CD4-positive, CD25-positive, alpha-beta regulatory T cell (primary cell): ENCODE results near the gene CCN5. TPM values are rescaled to one million over a fixed set of nuclear protein-coding genes. Genes with fewer than 3 reads are reported as not detected.
"Not testable (repeated sequence)": the region's sequence is repeated elsewhere in the genome, so short reads cannot be mapped to it uniquely, and the experiment has no call there.

Source experiments
- ATAC-seq, 2 donors: fragments of 150-1000 bp; cut with Tn5 transposase; one replicate each; pipeline ENCODE4 v1.10.0; 2021; ENCODE audit warnings: low read depth in 2 of 2, moderate number of reproducible peaks in 2 of 2, moderate library complexity in 1 of 2
- DNase-seq, 3 donors: peaks; one replicate each; pipeline versions ENCODE4 v3.0.0 to v3.0.0-alpha.2; 2012 to 2022; ENCODE audit warnings: mixed read lengths in 1 of 3
- H3K27ac ChIP-seq: one replicate; pipeline ENCODE4 v1.7.0; 2013; ENCODE audit warnings: mild to moderate bottlenecking, low read length; ENCODE audit not compliant: insufficient read depth, poor library complexity, severe bottlenecking
- H3K27me3 ChIP-seq: one replicate; pipeline ENCODE4 v1.7.0; 2013; ENCODE audit warnings: low read length; ENCODE audit not compliant: control insufficient read depth, insufficient read depth
- H3K36me3 ChIP-seq: one replicate; pipeline ENCODE4 v1.7.0; 2013; ENCODE audit warnings: mild to moderate bottlenecking, low read length, moderate library complexity; ENCODE audit not compliant: control insufficient read depth, insufficient read depth
- H3K4me1 ChIP-seq: 2 replicates; pipeline ENCODE4 v1.7.0; 2013; ENCODE audit warnings: mild to moderate bottlenecking, low read length; ENCODE audit not compliant: insufficient read depth, control insufficient read depth, poor library complexity, severe bottlenecking
- H3K4me3 ChIP-seq: one replicate; pipeline ENCODE4 v1.7.0; 2013; ENCODE audit warnings: low read depth, mild to moderate bottlenecking, low read length, moderate library complexity
- H3K9me3 ChIP-seq, 2 experiments: 1 replicate in 1 of 2; 2 replicates in 1 of 2; pipeline ENCODE4 v1.7.0; 2013; ENCODE audit warnings: low read length in 2 of 2, mild to moderate bottlenecking in 1 of 2, moderate library complexity in 1 of 2; ENCODE audit not compliant: control insufficient read depth in 2 of 2
- H3K27ac Mint-ChIP-seq, 3 donors: one replicate each; pipeline ENCODE4 v1.8.0; 2020 to 2022; ENCODE audit warnings: mild to moderate bottlenecking in 3 of 3, mixed read lengths in 3 of 3, moderate library complexity in 2 of 3
- H3K27me3 Mint-ChIP-seq: one replicate; pipeline ENCODE4 v1.8.0; 2022; ENCODE audit warnings: mild to moderate bottlenecking, mixed read lengths
- H3K36me3 Mint-ChIP-seq: one replicate; pipeline ENCODE4 v1.8.0; 2020; ENCODE audit warnings: mixed read lengths
- H3K4me1 Mint-ChIP-seq, 4 donors: one replicate each; pipeline ENCODE4 v1.8.0; 2020 to 2022; ENCODE audit warnings: mixed read lengths in 4 of 4, mild to moderate bottlenecking in 1 of 4
- H3K4me3 Mint-ChIP-seq, 4 donors: one replicate each; pipeline ENCODE4 v1.8.0; 2020 to 2022; ENCODE audit warnings: mild to moderate bottlenecking in 4 of 4, mixed read lengths in 4 of 4, moderate library complexity in 3 of 4
- H3K9me3 Mint-ChIP-seq, 7 donors: one replicate each; pipeline ENCODE4 v1.8.0; 2020 to 2022; ENCODE audit warnings: mixed read lengths in 7 of 7, mild to moderate bottlenecking in 3 of 7, moderate library complexity in 2 of 7
- polyA plus RNA-seq, 4 donors: library from polyadenylated mRNA; unstranded; fragments of 300-500 nt; fragmentation: Illumina TruSeq; gene quantifications; one replicate each; pipeline ENCODE4 v1.2.3, GENCODE V29; 2021
- total RNA-seq: library from RNA; stranded (reverse); gene quantifications from one replicate; pipeline ENCODE4 v1.2.3, GENCODE V29; 2022

Gene CCN5
- total and polyA plus RNA-seq, 5 donors from 2014 or later, result not detected

DNA sequence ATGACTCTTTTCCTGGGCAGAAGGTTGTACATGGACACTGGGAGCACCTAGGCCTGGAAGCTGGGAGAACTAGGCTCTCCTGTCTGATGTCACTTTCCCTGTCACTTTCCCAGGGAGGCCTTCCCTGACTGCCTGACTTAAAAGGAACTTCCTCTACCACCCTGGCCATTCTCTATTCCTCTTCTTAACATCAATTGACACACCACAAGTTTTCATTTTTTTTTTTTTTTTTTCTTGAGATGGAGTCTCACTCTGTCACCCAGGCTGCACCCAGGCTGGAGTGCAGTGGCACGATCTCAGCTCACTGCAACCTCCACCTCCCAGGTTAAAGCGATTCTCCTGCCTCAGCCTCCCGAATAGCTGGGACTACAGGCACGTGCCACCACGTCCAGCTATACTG, 18.1 kb upstream of the CCN5 start:
- not testable (repeated sequence) for H3K4me1 Mint-ChIP-seq, H3K4me3 ChIP-seq, DNase-seq, H3K36me3 Mint-ChIP-seq, H3K27ac Mint-ChIP-seq, ATAC-seq, H3K9me3 Mint-ChIP-seq, H3K4me3 Mint-ChIP-seq, H3K27me3 ChIP-seq, H3K27ac ChIP-seq, H3K36me3 ChIP-seq, H3K4me1 ChIP-seq, H3K9me3 ChIP-seq
- H3K27me3 Mint-ChIP-seq, result peaks cover 28% of the 10 kb centered on the region

DNA sequence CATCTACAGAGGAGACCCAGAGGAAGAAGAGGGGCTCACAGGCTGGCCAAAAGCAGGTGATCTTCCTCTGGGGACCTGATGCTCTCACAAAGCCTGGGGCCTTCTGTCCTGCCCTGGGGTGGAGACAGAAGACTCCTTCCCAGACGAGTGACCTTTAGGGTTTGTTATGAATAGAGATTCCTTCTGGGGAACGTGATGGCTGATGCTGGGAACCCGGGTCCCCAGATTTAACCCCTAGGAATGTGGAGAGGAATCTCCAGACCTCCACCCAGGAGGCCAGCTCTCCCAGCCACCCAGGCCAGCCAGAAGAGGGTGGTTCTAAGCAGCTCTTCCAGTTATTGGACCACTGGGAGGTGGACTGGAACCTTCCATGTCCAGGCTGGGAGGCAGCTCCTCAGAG, 16.8 kb upstream of the CCN5 start:
- Mint-ChIP-seq H3K27ac (no peak overlapping the region), H3K36me3 (no peaks in the 10 kb centered on the region), H3K4me3 (no peak overlapping the region), H3K4me1 (no peaks in the 10 kb centered on the region), H3K9me3 (no peaks in the 10 kb centered on the region), H3K27me3 (peaks cover 22% of the 10 kb centered on the region)
- DNase-seq (no peak), ATAC-seq (no peak)
- no peak overlapping the region for H3K4me3 ChIP-seq
- no peaks in the 10 kb centered on the region for H3K9me3 ChIP-seq
- H3K27me3 ChIP-seq, result no peaks in the 10 kb centered on the region
- no peak overlapping the region for H3K27ac ChIP-seq
- no peaks in the 10 kb centered on the region for H3K36me3 ChIP-seq
- H3K4me1 ChIP-seq, result no peaks in the 10 kb centered on the region

DNA sequence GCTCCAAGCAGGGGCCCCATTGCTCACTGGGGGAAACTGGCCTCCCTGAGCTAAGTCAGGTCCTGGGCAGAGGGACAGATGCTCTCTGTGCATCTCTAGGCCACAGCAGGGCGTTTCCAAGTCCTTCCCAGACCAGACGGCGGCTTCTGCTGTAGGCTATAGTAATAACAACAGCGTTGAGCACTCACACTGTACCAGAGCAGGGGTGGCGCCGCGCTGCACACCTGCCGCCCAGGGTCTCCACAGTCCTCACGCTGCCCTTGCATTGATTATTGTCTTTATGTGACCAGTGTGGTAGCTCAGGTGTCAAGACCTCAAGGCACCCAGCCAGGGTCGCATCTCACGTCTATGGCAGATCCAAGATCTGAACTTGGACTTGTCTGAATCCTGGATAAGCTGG, 14.9 kb upstream of the CCN5 start:
- no peak for DNase-seq
- Mint-ChIP-seq H3K4me3 (no peak overlapping the region), H3K27ac (peak overlapping the region in 1 of 3 donors; percentile 25), H3K9me3 (no peaks in the 10 kb centered on the region), H3K27me3 (peaks cover 16% of the 10 kb centered on the region), H3K36me3 (no peaks in the 10 kb centered on the region), H3K4me1 (no peaks in the 10 kb centered on the region)
- ATAC-seq, result no peak
- Histone ChIP-seq H3K4me3 (no peak overlapping the region), H3K9me3 (no peaks in the 10 kb centered on the region), H3K27me3 (no peaks in the 10 kb centered on the region), H3K27ac (no peak overlapping the region), H3K36me3 (no peaks in the 10 kb centered on the region), H3K4me1 (no peaks in the 10 kb centered on the region)

DNA sequence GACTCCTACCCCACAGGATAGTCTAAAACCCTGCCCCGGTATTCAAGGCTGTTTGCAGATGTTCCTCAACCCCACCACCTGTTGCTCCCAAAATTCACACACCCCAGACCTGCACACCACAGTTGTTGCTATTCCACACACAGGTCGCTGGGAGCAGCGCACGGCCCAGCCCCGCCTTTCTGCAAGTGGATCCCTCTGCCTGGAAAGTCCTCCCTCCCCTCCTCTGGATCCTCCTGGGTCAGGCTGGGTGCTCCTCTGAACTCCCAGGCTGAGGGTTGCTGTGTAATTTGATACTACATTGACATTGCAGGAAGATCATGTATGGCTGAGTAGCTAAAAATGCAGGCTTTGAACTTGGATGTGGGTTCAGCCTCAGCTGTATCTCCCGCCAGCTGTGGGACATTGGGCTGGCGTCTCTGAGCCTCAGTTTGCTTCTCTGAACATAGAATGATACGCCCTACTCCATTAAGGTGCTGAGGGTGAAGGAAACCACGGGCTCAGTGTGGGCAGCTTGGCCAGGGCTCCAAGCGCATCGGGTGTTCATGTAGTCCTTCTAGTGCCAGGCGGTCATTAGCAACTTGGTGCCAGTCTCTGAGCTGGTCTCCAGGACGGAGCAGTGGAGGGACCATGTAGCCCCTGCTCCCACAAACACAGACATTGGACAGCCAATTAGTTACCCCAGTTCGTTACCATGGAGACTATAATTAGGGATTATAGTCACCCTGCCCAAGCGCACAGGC, 13.9 kb upstream of the CCN5 start:
- no peak overlapping the region for H3K27ac Mint-ChIP-seq
- H3K9me3 Mint-ChIP-seq, result no peaks in the 10 kb centered on the region
- no peaks in the 10 kb centered on the region for H3K9me3 ChIP-seq
- H3K4me1 Mint-ChIP-seq, result no peaks in the 10 kb centered on the region
- no peak for ATAC-seq
- H3K27me3 Mint-ChIP-seq, result peaks cover 13% of the 10 kb centered on the region
- H3K27ac ChIP-seq, result no peak overlapping the region
- no peaks in the 10 kb centered on the region for H3K36me3 Mint-ChIP-seq
- DNase-seq, result no peak
- no peaks in the 10 kb centered on the region for H3K36me3 ChIP-seq
- H3K4me1 ChIP-seq, result no peaks in the 10 kb centered on the region
- no peaks in the 10 kb centered on the region for H3K27me3 ChIP-seq
- H3K4me3 Mint-ChIP-seq, result no peak overlapping the region
- H3K4me3 ChIP-seq, result no peak overlapping the region

DNA sequence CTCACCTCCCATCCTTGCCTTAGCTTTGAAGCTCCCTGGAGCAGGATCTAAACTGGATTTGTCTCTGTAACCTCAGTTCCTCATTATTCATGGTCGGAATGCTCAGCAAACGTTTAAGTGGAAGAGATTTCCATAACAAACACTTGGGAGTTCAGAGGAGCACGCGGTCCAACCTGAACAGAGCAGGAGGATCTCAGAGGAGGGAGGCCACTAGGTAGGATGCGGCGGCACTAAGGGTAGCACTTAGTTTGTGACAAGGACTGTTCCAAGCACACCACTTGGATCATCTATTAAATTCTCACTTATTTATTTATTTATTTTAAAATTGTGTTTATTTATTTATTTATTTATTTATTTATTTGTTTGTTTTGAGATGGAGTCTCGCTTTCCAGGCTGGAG, 13.3 kb upstream of the CCN5 start:
- Histone ChIP-seq H3K27ac (no peak overlapping the region), H3K4me1 (no peaks in the 10 kb centered on the region), H3K27me3 (no peaks in the 10 kb centered on the region), H3K4me3 (no peak overlapping the region), H3K36me3 (no peaks in the 10 kb centered on the region), H3K9me3 (no peaks in the 10 kb centered on the region)
- Mint-ChIP-seq H3K27ac (no peak overlapping the region), H3K36me3 (no peaks in the 10 kb centered on the region), H3K4me3 (no peak overlapping the region), H3K27me3 (peaks cover 18% of the 10 kb centered on the region), H3K4me1 (no peaks in the 10 kb centered on the region), H3K9me3 (no peaks in the 10 kb centered on the region)
- no peak for DNase-seq
- no peak for ATAC-seq

DNA sequence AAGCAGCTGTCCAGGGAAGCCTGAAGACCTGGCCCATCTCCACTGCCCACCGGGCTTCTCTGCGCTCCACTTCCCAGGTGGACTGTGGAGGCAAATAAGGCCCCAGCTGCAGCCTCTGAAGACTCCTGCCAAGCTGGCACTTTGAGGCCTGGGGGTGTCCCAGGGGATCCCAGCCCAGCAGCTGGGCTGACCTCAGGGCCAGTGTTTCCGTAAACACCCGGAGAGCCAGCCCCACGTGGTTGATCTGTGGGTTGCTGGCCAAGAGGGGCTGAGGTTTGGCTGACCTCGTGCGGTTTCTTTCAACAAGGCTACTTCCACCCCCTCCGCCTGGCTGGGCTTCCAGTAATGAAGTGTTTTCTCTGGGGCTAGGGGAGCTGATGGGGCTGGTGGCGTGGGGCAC, 12.4 kb upstream of the CCN5 start:
- H3K27me3 Mint-ChIP-seq, result peaks cover 14% of the 10 kb centered on the region
- no peaks in the 10 kb centered on the region for H3K4me1 Mint-ChIP-seq
- no peaks in the 10 kb centered on the region for H3K4me1 ChIP-seq
- no peak overlapping the region for H3K27ac ChIP-seq
- no peaks in the 10 kb centered on the region for H3K27me3 ChIP-seq
- no peak overlapping the region for H3K4me3 ChIP-seq
- H3K4me3 Mint-ChIP-seq, result no peak overlapping the region
- H3K36me3 Mint-ChIP-seq, result no peaks in the 10 kb centered on the region
- no peak for ATAC-seq
- H3K9me3 ChIP-seq, result no peaks in the 10 kb centered on the region
- DNase-seq, result no peak
- H3K36me3 ChIP-seq, result no peaks in the 10 kb centered on the region
- H3K9me3 Mint-ChIP-seq, result no peaks in the 10 kb centered on the region
- H3K27ac Mint-ChIP-seq, result no peak overlapping the region

DNA sequence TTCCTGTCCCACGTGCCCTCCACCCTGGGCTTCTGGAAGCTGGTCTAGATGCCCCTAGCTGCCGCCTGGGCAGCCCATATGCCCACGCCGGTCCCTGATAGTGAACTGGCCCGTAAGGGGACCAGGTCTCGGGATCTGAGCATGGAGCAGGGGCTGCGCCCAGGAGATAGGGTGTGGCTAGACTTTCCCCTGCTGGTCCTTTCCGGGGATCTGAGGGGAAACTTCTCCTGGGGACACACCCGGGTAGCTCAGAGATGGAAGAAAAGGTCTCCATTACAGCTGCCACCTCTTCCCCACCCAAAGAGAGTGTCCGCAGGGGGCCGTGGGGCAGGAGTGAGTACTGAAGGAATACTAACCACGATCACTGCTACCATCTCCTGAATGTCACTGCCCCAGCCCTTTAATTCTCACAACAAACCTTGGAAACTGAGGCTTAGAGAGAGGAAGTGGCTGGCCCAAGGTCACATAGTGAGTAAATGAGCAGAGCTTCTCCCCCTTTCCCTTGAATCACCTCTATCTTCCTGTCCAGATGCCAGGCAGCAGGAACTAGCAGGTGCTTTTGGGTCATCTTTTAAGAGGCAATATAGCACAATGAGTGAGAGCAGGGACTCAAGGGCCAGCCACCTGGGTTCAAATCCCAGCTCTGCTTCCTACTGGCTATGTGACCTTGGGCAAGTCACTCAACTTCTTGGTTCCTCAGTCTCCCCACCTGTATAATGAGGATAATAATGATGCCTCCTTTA, 11.8 kb upstream of the CCN5 start:
- Histone ChIP-seq H3K27me3 (no peaks in the 10 kb centered on the region), H3K4me3 (no peak overlapping the region), H3K27ac (no peak overlapping the region), H3K36me3 (no peaks in the 10 kb centered on the region), H3K9me3 (no peaks in the 10 kb centered on the region), H3K4me1 (no peaks in the 10 kb centered on the region)
- Mint-ChIP-seq H3K9me3 (no peaks in the 10 kb centered on the region), H3K27me3 (peaks cover 14% of the 10 kb centered on the region), H3K4me1 (no peaks in the 10 kb centered on the region), H3K27ac (no peak overlapping the region), H3K4me3 (peak overlapping the region in 1 of 4 donors; percentile 28), H3K36me3 (no peaks in the 10 kb centered on the region)
- ATAC-seq, result no peak
- no peak for DNase-seq

DNA sequence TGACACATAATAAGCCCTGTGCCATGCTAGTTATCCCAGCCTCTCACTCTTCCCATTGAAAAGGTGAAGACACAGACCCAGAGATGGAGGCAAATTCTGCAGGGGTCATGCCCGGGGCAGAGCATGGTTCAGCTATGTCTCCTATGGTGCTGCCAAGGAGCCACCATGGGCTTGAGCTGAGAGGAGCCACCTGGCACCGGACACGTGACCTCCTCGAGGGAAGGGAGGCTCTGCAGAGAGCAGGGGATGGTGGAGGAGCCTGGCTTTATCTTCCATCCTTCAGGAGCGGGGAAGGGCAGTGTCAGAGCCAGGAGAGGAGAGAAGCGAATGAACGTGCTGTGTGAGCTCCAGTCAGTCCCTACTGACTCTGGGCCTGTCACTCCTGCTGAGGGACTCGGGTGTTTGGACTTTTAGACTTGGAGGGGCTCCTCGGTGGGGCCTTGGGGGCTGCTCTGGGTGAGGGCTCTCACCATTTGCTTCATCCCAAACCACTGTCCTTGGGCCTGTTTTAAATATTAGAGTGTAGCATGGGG, 11.1 kb upstream of the CCN5 start:
- Histone ChIP-seq H3K4me3 (no peak overlapping the region), H3K27me3 (no peaks in the 10 kb centered on the region), H3K9me3 (no peaks in the 10 kb centered on the region), H3K36me3 (no peaks in the 10 kb centered on the region), H3K4me1 (no peaks in the 10 kb centered on the region), H3K27ac (no peak overlapping the region)
- ATAC-seq (no peak), DNase-seq (no peak)
- no peak overlapping the region for H3K27ac Mint-ChIP-seq
- peaks cover 14% of the 10 kb centered on the region for H3K27me3 Mint-ChIP-seq
- no peaks in the 10 kb centered on the region for H3K9me3 Mint-ChIP-seq
- no peaks in the 10 kb centered on the region for H3K36me3 Mint-ChIP-seq
- no peak overlapping the region for H3K4me3 Mint-ChIP-seq
- no peaks in the 10 kb centered on the region for H3K4me1 Mint-ChIP-seq
